Hippocampal formation (tissue), 2 donors: ENCODE results near the gene CORO6.

Experiments used
- DNase-seq, 2 donors: peaks; one replicate each; lab custom pipeline; 2025; lab: John Stamatoyannopoulos, UW

CORO6 gene

DNA sequence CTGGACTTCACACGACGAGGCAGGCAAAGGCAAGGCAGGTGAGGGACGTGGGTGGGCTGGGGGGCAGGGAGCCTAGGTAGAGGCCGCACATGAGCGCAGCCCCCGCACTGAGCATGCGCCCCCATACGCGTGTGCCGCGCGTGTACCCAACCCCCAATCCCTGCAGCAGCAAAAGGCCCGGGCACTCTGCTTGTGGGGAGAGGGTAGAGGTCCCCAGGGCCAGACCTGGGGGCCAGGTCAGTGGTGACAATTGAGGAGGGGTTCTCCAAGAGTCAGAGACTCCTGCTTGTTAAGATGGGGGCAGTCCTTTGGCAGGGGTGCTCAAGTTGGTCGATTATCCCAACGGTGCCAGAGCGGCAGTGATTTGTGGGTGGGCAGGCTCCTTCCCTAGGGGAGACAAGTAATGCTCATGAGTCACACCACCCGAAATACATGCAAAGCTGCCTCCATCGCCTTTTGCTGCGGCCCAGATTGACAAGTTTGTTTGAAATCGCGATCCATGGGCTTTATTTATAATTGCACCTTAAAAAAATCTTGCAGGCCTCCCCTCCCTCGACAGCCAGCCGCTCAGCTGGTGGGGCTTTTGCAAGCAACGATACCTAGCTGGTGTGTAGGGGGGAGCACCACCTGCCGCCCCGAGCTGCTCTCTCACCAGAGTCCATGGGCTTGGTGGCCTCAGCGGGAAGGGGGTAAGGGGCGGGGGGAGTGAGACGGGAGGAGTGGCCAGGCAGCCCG, 32.1 kb downstream of the CORO6 start:
- DNase-seq = peak in 1 of 2 donors; percentile 43

DNA sequence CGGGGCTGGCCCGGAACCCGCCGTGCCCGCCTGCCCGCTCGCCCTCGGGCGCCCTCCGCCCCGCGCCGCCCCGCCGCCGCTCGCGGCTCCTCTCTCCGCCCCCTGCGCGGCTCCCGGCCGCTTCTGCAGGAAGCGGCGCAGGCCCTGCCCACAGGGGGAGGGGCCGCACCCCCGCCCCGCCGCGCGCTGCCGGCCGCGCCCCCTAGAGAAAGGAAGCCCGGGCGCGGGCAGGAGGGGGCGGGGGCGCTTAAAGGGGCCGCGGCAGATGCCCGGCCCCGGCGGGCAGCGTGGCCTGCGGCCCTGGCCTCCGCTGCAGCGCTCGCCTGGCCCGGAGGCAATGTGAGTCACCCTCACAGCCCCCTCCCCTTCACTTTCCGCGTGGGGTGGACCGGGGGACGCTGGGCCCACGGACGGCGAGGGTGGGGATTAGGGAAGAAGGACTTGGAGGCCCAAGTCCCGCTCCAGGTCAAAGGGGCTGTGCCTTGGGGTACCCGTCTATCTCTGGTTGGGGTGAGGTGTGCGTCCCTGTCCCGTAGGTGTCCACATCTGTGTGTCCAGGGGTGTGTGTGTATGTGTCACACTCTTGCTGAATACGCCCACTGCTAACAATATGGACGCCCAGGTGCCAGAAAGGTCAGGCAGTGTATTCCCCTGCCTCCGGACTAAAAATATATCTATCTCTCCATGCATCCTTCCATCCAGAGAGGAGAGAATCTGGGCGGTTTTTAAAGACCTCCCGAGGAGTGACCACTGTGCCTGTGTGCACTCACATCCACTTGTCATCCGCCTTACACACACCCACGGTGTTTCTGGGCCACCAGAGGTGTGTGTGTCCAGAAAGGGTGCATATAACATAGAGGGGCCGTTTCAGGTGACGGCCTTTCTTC, 32.9 kb downstream of the CORO6 start, which contains the start of gene GIT1:
Gene GIT1 (minus strand): TSS at position 125 of the 887 bp plus-strand sequence. CDS start 270 bp downstream, outside the sequence.
- DNase-seq = peak; percentile 82 to 87

DNA sequence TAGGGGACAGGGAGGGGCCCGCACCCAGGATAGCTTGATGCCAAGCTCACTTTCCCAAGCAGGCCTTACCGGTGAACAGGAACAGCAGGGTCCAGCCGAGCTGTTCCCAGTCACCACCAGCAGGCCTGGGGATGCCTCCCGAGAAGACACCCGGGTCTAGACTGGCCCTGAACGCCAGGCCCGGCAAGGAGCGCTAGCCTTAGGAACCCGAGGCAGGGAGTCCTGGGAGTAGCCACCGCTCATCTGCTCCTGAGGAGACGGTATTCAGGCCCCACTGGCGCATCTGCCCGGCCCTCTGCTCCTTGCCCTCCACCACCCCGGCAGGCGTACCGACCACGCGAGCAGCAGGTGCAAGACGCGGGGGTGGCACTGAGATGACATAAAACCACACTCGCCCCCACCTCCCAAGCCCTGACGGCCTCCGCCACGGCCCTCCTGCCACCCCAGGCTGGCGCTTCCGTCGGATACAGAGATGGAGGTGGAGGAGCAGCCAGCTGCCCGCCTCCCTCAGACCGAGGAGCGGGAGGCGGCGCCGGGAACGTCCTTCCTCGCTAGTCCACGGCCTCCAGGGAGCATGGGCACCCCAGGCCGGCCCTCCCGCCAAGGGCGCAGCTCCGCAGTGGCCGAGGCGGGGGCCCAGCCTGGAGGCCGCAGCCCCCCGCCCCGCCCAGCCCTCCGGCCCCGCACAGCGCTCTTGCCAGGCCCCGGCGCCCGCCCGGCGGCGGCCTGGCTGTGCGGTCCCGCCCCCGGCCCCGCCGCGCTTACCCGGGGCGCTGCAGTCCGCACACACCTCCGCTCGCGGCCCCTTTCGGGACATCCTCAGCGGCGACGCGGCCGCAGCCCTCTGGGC, 33.9 kb downstream of the CORO6 start:
- DNase-seq = peak in 1 of 2 donors; percentile 30

DNA sequence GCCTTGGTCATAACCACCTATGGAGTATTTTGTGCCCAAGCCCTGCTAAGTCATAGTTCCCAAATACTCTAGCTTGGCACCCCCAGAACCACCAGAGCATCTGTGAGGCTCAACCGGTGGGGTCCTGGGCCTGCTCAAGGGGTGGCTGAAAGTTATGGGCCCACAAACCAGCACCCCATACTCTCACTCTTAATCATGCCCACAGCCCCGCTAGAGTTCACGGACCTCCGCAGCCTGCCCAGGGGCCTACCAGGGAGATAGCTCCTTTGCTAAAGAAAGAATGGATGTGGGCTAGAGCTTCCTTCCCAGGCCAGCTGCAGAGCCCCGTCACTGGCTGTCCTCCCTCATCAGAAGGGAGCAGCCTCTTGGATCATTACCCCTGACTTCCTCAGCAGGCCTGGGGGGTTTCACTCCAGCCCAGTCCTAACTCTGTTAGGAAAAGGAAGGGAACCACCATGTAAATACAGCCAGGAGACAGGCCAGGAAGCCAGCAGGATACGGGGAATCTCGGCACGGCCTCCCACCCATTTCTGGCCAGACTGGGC, 34.6 kb downstream of the CORO6 start:
- no peak for DNase-seq

DNA sequence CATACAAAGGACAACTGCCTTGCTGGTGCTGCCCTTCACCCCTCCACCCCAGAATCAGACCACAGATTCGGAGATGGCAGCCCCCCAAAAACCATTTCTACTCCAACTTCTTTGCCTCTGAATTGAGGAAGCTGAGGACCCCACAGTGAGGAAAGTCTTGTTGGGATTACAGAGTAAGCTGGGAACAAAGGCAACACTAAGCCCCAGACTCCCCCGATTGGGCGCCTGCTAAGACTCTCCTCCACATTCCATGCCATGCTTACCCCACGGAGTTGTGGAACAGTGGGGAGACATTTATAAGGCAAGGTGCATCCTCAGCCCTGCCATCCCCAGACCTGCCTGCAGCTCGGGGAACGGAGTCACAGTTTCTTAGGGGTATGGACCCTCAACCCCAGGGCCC, 35.1 kb downstream of the CORO6 start:
- DNase-seq = no peak

DNA sequence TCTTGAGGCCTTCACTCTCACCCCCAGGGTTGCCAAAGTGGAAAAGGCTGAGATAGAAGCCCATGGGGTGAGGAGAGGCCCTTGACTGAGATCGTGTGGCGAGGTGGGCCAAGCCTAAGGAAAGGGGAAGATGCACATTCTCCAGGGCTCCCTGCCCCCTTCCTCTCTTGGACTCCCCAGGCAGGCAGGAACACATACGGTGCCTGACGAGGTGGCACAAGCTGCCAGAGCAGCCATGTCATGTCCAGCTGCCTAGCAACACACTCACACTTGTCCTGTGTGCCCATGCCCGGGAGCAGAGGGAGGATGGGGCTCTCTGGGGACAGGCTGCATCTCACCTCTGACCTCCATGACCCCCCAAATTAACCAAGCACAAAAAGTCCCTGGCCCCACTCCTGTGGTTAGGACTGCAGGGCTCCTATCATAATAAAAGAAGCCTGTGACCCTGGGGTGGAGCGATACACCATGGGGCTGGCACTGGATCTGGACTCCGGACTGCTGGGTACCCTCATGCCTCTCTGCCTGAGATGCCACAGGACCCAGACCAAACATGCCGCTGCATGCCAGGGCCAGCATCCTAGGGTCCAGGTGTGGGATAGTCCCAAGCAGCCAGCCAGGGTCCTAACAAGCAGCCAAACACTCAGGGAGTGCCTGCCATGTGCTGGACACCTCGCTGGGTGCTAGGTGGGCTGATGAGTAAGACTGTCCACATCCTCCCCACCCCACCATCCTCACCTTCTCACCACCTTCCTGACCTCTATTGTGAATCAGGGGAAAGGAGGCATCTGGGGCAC, 35.8 kb downstream of the CORO6 start:
- DNase-seq = no peak

DNA sequence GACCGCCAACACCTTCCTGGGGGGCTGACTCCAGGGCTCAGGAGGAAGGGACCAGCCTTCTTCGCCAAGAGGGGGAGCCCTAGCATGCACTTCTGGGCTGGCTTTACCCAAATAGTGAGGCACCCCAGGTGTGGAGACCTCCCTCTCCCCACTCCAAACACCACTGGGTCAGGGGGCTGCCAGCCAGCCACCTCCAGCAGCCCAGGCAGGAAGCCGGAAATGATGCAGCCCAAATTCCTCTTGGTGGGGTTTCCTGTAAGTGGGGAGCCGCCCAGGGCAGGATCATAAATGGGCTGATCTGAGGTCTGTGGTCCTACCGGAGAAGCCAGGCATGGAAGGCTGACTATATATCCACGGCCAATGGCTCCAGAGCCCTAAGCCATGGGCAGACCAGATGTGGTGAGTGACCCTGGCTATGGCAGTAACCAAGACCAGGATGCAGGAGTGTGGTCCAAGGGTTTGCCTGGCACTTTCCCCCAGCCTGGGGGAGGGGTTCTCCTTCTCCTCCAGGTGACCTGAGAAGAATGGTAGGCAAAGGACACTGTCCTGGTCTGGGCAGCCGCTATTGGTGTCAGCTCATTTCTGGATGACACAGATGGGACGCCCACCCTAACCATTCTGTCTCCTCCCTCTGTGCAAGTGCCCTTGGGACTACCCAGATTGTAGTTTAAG, 37.5 kb downstream of the CORO6 start:
- no peak for DNase-seq

DNA sequence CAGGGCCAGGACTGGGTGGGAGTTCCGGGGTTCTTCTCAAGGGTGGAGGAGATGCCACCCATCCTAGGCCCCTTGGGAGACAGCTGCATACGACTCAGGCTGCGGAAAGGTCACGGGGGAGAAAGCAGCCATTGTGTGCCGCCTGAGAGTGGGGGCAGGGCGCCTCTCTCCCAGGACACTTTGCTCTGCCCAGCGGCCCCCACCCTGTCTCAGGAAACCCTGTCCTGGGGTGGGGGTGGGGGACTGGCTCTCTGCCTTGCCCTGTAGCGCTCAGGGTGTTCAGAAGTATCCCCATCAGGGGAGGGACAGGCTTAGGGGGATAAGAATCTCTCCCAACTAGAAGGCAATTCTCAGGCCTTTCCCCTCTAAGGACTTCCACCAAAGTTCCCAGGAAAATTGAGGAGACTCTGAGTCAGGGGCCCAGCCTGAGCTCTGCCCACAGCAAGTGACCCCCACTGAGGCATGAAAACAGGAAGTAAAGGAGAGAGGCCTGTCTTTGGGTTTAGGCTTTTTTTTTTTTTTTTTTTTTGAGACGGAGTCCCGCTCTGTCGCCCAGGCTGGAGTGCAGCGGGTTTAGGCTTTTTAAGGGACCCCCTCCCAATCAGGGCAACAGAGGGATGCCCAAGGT, 38.1 kb downstream of the CORO6 start:
- peak; percentile 60 to 80 for DNase-seq

DNA sequence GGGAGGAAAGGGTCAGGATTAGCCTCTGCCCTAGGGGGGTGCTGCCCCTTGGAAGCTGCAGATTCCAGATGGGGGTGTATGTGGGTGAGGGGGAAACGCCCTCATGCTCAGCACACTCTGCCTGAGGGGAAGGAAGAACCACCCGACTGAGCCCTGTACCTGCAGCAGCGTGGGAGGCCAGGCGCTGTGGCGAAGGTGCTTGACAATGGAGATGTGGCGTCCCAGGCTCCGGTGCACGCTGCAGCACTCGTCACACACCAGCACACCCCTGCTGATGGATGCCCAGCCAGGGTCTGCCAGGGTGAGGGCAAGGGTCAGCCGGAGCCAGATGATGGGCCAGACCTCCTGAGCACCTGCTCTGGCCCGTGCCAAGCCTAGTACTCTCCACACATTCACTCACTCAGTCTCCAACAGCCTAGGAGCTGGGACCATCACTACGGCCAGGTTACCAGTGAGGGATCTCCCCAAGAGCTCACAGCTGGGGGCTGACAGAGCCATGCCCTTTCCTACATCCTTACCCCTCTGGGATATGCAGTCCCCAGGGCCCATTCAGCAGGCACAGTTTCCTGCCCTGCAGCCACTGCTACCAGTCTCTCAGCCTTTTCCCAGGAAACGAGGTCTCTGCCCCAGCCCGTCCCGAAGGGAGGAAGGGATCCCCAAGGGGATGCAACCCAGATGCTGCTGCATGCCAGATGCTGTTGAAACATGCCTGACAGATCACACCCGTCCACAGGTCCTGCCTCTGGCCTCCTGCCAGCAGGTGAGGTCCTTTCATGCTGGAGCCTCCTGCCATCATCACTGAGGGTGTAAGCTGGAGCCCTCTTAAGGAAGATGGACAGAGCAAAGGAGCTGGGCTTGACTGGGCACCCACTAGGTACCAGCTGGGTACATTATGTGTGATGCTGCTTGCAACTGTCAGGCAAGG, 39.1 kb downstream of the CORO6 start:
- no peak for DNase-seq

DNA sequence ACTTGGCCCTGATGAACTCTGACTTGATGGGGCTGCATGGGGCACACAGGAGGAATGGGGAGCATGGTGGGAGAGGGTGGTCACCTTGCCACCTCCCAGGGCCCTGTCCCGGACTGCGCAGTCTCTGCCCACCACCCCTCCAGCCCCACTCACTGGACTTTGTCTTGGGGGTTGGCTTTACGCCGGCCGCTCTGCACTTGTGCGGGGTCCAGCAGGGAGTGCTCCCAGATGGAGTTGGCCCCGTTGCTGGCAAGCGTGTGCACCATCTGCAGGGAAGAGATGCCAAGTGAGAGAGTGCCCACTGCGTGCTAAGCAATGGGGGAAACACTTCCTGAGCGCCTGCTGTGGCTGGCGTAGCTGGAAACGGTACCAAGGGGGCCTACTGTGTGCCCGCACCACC, 39.9 kb downstream of the CORO6 start:
- peak; percentile 82 to 84 for DNase-seq

DNA sequence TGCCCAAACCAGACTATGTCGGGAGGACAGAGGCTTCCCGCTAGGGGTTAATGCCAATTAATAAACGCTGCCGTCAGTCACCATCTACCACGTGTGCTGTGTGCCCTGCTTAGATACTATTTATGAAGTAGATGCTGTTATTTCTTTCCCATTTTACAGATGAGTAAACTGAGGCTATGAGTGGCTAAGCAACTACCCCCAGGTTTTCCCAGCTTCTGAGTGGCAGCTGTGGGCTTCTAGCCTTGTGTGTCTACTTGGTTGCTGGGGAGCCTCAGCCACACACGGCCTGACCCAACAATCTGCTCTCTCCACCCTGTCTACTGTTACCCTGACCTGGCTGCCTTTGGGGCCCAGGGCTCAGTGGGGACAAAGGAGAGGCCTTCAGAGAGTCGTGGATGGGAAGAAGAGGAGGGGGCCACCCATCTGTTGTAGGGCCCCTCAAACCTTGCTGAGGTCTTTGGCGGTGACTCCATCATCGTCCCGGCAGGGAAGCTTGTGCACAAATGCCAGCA, 40.4 kb downstream of the CORO6 start:
- DNase-seq = no peak

DNA sequence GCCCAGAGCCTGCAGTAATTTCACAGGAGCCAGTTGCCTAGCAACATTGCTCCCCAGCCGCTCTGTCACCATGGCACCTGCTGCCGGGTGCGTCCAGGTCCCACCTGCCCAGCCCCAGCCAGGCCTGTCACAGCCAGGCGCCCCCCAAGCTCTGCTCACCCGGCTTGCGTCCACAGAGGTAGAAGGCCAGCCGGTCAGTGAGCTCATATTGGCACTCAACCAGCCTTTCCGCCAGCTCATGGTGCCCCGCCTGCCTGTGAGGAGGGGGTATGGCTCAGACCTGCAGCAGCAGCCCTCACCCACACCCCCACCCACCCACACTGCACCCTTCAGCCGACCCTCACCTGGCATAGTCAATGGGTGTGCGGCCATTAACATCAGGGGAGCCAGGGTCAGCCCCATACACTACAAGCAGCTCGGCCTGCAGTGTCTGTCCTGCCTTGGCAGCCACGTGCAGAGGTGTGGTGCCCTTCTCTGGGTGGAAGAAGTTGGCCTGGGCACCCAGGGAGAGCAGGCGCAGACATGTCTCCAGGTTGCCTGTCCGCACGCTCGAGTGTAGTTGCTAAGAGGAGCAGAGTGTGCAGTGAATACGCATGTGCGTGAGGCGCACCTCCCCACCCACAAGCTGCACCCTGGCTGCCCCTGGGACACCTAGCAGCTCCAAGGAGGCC, 41.0 kb downstream of the CORO6 start:
- no peak for DNase-seq

DNA sequence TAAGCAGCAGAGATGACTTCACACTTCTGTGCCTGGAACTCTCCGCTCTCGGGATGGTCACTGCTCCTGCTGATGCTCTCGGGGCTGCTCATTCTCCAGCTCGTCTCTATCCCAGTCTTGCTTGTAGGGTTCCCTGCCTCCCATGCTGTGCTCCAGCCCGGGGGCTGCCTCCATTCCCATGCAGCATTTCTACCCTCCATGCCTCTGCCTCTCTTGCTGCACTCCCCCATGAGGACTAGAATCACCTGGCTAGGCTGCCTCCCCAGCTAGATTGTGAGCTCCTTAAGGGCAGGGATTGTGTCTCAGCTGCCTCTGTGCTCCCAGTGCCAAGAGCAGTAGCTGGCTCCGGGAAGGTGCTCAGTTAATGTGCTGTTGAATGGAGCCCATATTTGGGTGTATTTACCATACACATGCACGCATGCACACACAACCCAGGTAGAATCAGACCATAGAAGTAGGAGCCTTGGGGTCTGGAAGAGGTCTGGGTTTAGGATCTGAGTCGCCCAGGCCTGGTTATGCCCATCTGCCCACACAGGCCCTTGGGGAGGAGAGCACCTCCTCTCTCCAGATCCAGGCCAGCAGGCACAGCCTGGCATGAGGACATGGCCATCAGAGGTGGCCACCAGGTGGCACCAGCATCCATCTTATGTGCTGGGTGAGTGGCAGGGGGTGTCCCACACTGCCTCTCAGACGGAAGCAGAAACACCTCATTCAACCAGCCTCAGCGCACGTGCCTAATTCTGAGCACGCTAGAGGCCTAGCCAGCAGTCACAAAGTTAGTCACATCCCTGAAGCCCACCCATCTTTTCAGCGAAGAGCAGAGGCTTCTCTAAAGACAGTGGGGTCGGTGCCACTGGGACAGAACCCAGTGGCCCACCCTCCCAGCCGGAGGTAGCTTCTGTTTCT, 42.6 kb downstream of the CORO6 start:
- peak; percentile 76 to 84 for DNase-seq

DNA sequence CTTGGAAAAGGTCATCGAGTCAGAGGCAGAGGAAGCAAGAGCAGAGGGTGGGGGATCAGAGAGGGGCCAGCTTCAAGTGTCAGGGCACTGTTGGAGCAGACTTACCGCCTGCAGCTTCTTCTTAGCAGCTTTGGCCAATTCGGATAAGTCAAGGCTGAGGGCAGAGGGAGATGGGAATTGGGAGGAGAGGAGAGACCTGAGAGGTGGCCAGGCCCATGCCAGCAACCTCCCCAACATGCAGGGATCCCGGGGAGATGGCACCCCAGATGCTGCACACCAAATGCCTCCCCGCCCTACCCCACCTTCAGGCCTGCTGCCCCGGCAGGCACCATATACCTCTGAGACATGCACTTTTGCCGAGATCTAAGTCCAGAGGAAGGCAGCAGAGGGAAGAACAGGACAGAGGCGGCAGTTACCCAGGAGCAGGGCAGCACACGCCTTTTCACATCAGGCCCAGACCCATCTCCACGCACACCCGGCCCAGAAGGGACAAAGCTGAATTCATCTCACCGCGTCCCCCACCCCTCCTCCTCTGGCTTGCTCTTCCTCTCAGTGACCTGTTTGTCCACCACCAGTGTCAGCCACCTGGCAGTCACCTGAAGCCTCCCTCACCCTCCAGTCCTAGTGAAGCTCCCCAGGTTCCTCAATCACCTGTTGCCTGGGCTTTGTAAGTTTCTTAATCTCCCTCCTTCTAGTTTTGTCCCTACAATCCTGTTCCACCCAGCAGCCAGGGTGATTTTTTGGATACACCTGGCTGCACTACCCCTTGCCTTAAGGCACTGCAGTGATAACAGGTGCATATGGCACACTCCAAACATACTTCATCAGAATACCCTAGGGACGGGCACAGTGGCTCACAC, 43.9 kb downstream of the CORO6 start:
- no peak for DNase-seq

DNA sequence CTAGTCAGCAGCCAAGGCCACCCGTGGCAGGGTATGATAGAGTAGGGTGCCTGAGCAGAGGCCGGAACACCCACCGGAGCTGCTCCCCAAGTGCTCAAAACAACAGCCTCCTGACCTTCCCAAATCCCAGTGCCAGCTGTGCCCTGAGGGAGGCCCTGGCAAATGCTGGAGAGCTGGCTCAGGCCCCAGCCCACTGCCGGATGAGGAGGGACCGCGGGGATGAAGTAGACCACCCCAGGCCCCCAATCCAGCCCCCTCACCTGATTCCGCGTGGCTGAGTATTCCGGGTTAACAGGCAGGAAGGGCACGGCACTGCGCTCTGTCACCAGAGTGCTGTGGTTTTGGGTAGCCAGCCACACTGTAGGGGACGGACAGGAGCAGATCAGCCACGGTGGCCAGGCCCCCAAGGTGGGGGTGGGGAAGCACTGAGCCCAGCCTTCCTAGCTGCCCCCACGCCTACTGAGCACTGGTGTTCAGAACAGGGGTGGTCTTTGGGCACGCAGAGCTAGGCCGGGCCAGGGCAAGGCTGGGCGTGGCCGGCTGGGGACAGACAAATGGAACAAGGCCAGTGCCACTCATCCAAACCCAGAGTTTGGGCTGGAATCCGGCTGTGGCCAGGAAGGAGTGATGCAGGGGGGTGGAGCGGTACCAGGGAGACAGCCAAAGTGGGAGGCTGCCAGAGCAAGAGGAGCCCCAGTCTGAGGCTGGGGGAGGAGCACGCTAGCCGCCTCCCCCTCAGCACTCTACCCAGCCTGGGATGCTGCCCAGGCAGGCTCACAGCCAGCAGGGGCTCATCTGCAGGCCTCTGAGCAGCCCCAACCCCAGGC, 45.1 kb downstream of the CORO6 start:
- DNase-seq = peak; percentile 50 to 71
